MCF 10A (cell line): ENCODE data around the gene NLGN3. TPM values are rescaled to one million over a fixed set of nuclear protein-coding genes. Genes with fewer than 3 reads are reported as not detected.

ENCODE experiments used
- BruUV-seq: library from RNA; stranded (reverse); fragments of 400-500 nt; replicated peaks from 2 replicates; lab custom pipeline; 2021; lab: Mats Ljungman, UMichigan
- CTCF ChIA-PET: fragments of 300-600 bp; sonication (Branson Sonifier 250); formaldehyde crosslinking; extraction: SDS; loops from one replicate; lab custom pipeline; 2021; ENCODE audit warnings: antibody characterized with exemption, inconsistent platforms; lab: Yijun Ruan, JAX
- POLR2A ChIA-PET: fragments of 300-600, 350-650 bp; sonication (Branson Sonifier 250); formaldehyde crosslinking; extraction: SDS; loops from one replicate; lab custom pipeline; 2020; ENCODE audit warnings: antibody characterized with exemption, inconsistent platforms; lab: Yijun Ruan, JAX
- DNase-seq: peaks from one replicate; pipeline ENCODE4 v3.0.0-alpha.2; 2018; ENCODE audit not compliant: unreplicated experiment
- H3K27ac Mint-ChIP-seq: one replicate; pipeline ENCODE4 v1.8.0; 2022; ENCODE audit warnings: mild to moderate bottlenecking, low read depth, mixed read lengths; ENCODE audit not compliant: unreplicated experiment
- H3K27me3 Mint-ChIP-seq: one replicate; pipeline ENCODE4 v1.8.0; 2022; ENCODE audit warnings: mixed read lengths; ENCODE audit not compliant: insufficient read depth, unreplicated experiment
- H3K36me3 Mint-ChIP-seq: one replicate; pipeline ENCODE4 v1.8.0; 2022; ENCODE audit warnings: mild to moderate bottlenecking, moderate library complexity, mixed read lengths; ENCODE audit not compliant: insufficient read depth, unreplicated experiment
- H3K4me1 Mint-ChIP-seq: one replicate; pipeline ENCODE4 v1.8.0; 2022; ENCODE audit warnings: mixed read lengths; ENCODE audit not compliant: insufficient read depth, unreplicated experiment
- H3K4me3 Mint-ChIP-seq: one replicate; pipeline ENCODE4 v1.8.0; 2022; ENCODE audit warnings: mild to moderate bottlenecking, moderate library complexity, mixed read lengths; ENCODE audit not compliant: unreplicated experiment
- H3K9me3 Mint-ChIP-seq: one replicate; pipeline ENCODE4 v1.8.0; 2022; ENCODE audit warnings: mixed read lengths; ENCODE audit not compliant: unreplicated experiment
- intact Hi-C: fragments of 100-400 bp; cut with micrococcal nuclease; formaldehyde crosslinking; loops from 2 replicates; pipeline ENCODE4 v1.14.1; 2022
- total RNA-seq: library from RNA; stranded (reverse); gene quantifications from 2 replicates; pipeline ENCODE4 v1.2.3, GENCODE V29; 2022
- TF ChIP-seq, protein P1 (sequence below): fragments of 200-600 bp; IDR thresholded peaks from one replicate; pipeline ENCODE4 v1.8.0; 2022; ENCODE audit warnings: antibody characterized with exemption, mild to moderate bottlenecking; ENCODE audit not compliant: unreplicated experiment

The NLGN3 gene
- total RNA-seq, 1 experiment from 2014 or later = 0.42 TPM

DNA sequence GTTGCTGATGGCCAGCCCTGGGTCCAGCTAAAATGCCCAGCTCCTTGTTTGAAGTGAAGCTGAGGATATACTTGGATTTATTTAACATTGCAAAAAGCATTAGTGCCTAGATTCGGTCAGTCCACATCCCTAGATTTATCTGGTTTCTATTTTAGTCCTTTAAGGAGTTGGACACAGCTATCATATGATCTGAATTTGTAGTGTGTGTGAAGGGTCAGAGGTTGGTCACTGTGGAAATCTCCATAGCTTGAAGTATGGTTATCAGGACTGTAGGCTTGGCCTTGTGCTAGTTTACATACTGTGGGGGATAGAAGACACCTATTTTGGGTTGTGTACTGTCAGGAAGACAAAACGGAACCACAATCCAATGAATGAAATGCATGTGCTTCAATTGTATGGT is 28.8 kb downstream of the NLGN3 start:
- intact Hi-C loops = no loop called here
- ChIA-PET CTCF (interaction anchor here (0.6 to 0.8 kb wide), 3 partner anchors 176 to 1660 kb away, joined by 3 read pairs; no protein-coding TSS in a partner anchor), POLR2A (interaction anchor here (0.7 kb wide), 1 partner anchor 110 kb away, joined by 4 read pairs; the partner anchor contains the start of gene NONO)
- no peak overlapping the region for H3K27ac Mint-ChIP-seq
- no peaks in the 10 kb centered on the region for H3K9me3 Mint-ChIP-seq
- H3K27me3 Mint-ChIP-seq = peaks cover 59% of the 10 kb centered on the region
- no peaks in the 10 kb centered on the region for H3K4me1 Mint-ChIP-seq
- DNase-seq = no peak
- H3K36me3 Mint-ChIP-seq = no peaks in the 10 kb centered on the region
- BruUV-seq = no TSS peak
- TF ChIP-seq, protein P1, sequence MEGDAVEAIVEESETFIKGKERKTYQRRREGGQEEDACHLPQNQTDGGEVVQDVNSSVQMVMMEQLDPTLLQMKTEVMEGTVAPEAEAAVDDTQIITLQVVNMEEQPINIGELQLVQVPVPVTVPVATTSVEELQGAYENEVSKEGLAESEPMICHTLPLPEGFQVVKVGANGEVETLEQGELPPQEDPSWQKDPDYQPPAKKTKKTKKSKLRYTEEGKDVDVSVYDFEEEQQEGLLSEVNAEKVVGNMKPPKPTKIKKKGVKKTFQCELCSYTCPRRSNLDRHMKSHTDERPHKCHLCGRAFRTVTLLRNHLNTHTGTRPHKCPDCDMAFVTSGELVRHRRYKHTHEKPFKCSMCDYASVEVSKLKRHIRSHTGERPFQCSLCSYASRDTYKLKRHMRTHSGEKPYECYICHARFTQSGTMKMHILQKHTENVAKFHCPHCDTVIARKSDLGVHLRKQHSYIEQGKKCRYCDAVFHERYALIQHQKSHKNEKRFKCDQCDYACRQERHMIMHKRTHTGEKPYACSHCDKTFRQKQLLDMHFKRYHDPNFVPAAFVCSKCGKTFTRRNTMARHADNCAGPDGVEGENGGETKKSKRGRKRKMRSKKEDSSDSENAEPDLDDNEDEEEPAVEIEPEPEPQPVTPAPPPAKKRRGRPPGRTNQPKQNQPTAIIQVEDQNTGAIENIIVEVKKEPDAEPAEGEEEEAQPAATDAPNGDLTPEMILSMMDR = no peak
- no peak overlapping the region for H3K4me3 Mint-ChIP-seq

DNA sequence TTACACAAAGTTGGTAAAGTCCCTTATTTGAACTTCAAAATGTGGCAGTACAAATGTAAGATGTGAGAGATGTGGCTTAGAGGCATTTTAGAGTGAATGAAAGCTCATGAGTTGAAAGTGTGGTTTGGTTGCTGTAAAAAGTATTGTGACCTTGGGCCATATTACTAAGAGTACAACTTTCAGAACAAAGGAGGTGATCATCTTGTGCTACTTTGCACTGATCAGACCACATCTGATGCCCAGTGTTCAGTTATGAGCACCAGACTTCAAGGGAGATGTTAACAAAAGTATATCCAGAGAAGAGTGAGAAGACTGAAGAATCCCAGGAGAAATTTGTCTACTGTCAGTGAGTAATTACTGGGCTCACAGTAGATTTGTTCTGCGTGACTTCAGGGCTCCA is 30.2 kb downstream of the NLGN3 start:
- no peaks in the 10 kb centered on the region for H3K4me1 Mint-ChIP-seq
- no peak for DNase-seq
- no TSS peak for BruUV-seq
- no peak overlapping the region for H3K27ac Mint-ChIP-seq
- POLR2A ChIA-PET = interaction anchor here (0.7 kb wide), 1 partner anchor 191 kb away, joined by 3 read pairs; the partner anchor contains the start of gene TAF1
- peaks cover 59% of the 10 kb centered on the region for H3K27me3 Mint-ChIP-seq
- intact Hi-C loops = no loop called here
- H3K4me3 Mint-ChIP-seq = no peak overlapping the region
- TF ChIP-seq, protein P1 = no peak
- CTCF ChIA-PET = interaction anchor here (1.7 kb wide), 1 partner anchor 204 kb away, joined by 7 read pairs; no protein-coding TSS in a partner anchor
- H3K9me3 Mint-ChIP-seq = no peaks in the 10 kb centered on the region
- no peaks in the 10 kb centered on the region for H3K36me3 Mint-ChIP-seq

DNA sequence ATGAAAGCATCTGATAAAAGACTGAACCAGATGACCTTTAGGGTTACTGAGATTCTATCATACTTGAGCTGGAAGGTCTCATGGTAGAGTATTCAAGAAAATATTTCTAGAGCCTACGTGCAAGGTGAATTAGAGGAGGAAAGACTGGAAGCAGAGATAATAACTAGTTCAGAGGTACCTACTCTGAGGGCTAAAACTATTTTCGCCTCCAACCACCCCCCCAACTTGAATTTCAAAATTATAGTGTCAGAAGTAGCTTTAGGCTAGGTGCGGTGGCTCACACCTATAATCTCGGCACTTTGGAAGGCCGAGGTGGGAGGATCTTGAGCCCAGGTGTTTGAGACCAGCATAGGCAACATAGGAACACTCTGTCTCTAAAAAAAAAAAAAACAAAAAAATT is 30.9 kb downstream of the NLGN3 start:
- BruUV-seq = no TSS peak
- H3K27ac Mint-ChIP-seq = no peak overlapping the region
- H3K4me1 Mint-ChIP-seq = no peaks in the 10 kb centered on the region
- ChIA-PET POLR2A (interaction anchor here (0.7 kb wide), 1 partner anchor 190 kb away, joined by 3 read pairs; the partner anchor contains the start of gene TAF1), CTCF (interaction anchor here (0.8 to 1.8 kb wide), 3 partner anchors 69 to 406 kb away, joined by 4 to 7 read pairs (median 5); no protein-coding TSS in a partner anchor)
- no peaks in the 10 kb centered on the region for H3K9me3 Mint-ChIP-seq
- H3K4me3 Mint-ChIP-seq = no peak overlapping the region
- TF ChIP-seq, protein P1 = no peak
- DNase-seq = no peak
- H3K36me3 Mint-ChIP-seq = no peaks in the 10 kb centered on the region
- intact Hi-C loops = no loop called here
- peaks cover 59% of the 10 kb centered on the region for H3K27me3 Mint-ChIP-seq

DNA sequence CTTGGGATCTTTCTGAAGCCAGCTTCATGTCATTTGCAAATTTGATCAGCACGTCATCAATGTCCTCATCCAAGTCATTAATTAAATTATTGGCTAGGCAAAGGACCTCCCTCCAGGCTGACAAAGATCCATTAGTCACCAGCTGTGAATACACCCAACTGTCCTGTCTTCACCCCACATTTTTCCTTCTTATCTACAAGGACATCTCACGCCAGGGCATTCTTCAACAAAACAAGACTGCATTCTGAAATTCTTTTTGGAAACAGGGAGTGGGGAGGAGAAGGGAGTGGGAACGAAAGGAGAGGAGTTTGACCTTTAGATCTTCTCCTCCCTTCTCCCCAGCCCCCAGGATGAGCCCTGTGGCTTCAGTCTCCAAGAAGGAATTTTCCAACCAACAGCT is 32.7 kb downstream of the NLGN3 start:
- no TSS peak for BruUV-seq
- DNase-seq = no peak
- intact Hi-C loops = no loop called here
- TF ChIP-seq, protein P1 = no peak
- no peaks in the 10 kb centered on the region for H3K9me3 Mint-ChIP-seq
- CTCF ChIA-PET = interaction anchor here (0.7 to 7.3 kb wide), 5 partner anchors 43 to 408 kb away, joined by 3 to 68 read pairs (median 5); no protein-coding TSS in a partner anchor
- peaks cover 45% of the 10 kb centered on the region for H3K27me3 Mint-ChIP-seq
- no peaks in the 10 kb centered on the region for H3K4me1 Mint-ChIP-seq
- H3K27ac Mint-ChIP-seq = no peak overlapping the region
- no peaks in the 10 kb centered on the region for H3K36me3 Mint-ChIP-seq
- POLR2A ChIA-PET = interaction anchor here (1.1 kb wide), 1 partner anchor 179 kb away, joined by 3 read pairs; no protein-coding TSS in a partner anchor
- H3K4me3 Mint-ChIP-seq = no peak overlapping the region
